NOMO-1 treated with DMSO at 0.1 percent for 48 hours (cell line): ENCODE data around the gene RGPD3.
"Not testable (repeated sequence)": the region's sequence is repeated elsewhere in the genome, so short reads cannot be mapped to it uniquely, and the experiment has no call there.

Source experiments
- DNase-seq: peaks from one replicate; lab custom pipeline; 2025; ENCODE audit not compliant: unreplicated experiment; lab: John Stamatoyannopoulos, UW

RGPD3 gene

GRCh38 chr2:106486551-106487385, 18.6 kb upstream of the RGPD3 start, which contains the start of gene CD8B2:
Gene CD8B2 (plus strand): TSS chr2:106487364. CDS start chr2:106487427, 63 bp downstream.
- DNase-seq = not testable (repeated sequence)

- DNase-seq = not testable (repeated sequence)
These were observed 11.3 kb upstream of the RGPD3 start for GRCh38 chr2:106479563-106479962.

- not testable (repeated sequence) for DNase-seq
These were observed 9.4 kb upstream of the RGPD3 start for GRCh38 chr2:106477647-106478046.

GRCh38 chr2:106470658-106471057, 2.4 kb upstream of the RGPD3 start:
- not testable (repeated sequence) for DNase-seq

GRCh38 chr2:106467516-106467915, 697 bp downstream of the RGPD3 start:
- not testable (repeated sequence) for DNase-seq

GRCh38 chr2:106461882-106462281, 6.3 kb downstream of the RGPD3 start:
- peak; percentile 23 for DNase-seq

GRCh38 chr2:106390680-106391079, 77.5 kb downstream of the RGPD3 start:
- DNase-seq = not testable (repeated sequence)

GRCh38 chr2:106388814-106389410, 79.3 kb downstream of the RGPD3 start:
- not testable (repeated sequence) for DNase-seq

- DNase-seq = not testable (repeated sequence)
These were observed 83.7 kb downstream of the RGPD3 start for GRCh38 chr2:106384548-106384947.

GRCh38 chr2:106381867-106382266, 86.3 kb downstream of the RGPD3 start:
- not testable (repeated sequence) for DNase-seq

GRCh38 chr2:106379567-106379966, 88.6 kb downstream of the RGPD3 start:
- not testable (repeated sequence) for DNase-seq

GRCh38 chr2:106369182-106369581, 99.0 kb downstream of the RGPD3 start:
- not testable (repeated sequence) for DNase-seq

GRCh38 chr2:106366204-106366885, 101.9 kb downstream of the RGPD3 start:
- no peak for DNase-seq

- DNase-seq = no peak
These were observed 104.4 kb downstream of the RGPD3 start for GRCh38 chr2:106363791-106364190.

GRCh38 chr2:106362789-106363188, 105.4 kb downstream of the RGPD3 start:
- DNase-seq = no peak

- DNase-seq = no peak
These were observed 108.7 kb downstream of the RGPD3 start for GRCh38 chr2:106359512-106359911.

- no peak for DNase-seq
These were observed 109.7 kb downstream of the RGPD3 start for GRCh38 chr2:106358521-106358920.

- DNase-seq = no peak
These were observed 110.1 kb downstream of the RGPD3 start for GRCh38 chr2:106358081-106358480.

GRCh38 chr2:106356291-106356690, 111.9 kb downstream of the RGPD3 start:
- DNase-seq = no peak

GRCh38 chr2:106353676-106354075, 114.5 kb downstream of the RGPD3 start:
- peak; percentile 61 for DNase-seq

- no peak for DNase-seq
These were observed 117.2 kb downstream of the RGPD3 start for GRCh38 chr2:106350980-106351379.

- DNase-seq = no peak
These were observed 123.9 kb downstream of the RGPD3 start for GRCh38 chr2:106344302-106344701.
